GM19452 (cell line): ENCODE results near the gene SPATA16.

Source experiments
- ATAC-seq: cut with Tn5 transposase; IDR thresholded peaks from one replicate; pipeline ENCODE4 v1.9.1; 2021; ENCODE audit not compliant: unreplicated experiment

SPATA16 gene

GRCh38 chr3:172846103-172846561, 294.9 kb downstream of the SPATA16 start:
- ATAC-seq, result peak; percentile 75

- ATAC-seq, result no peak
Observed at GRCh38 chr3:172844428-172844827, 296.6 kb downstream of the SPATA16 start.

GRCh38 chr3:172840913-172841312, 300.1 kb downstream of the SPATA16 start:
- no peak for ATAC-seq

GRCh38 chr3:172840463-172840862, 300.6 kb downstream of the SPATA16 start:
- ATAC-seq, result no peak

GRCh38 chr3:172839679-172840078, 301.4 kb downstream of the SPATA16 start:
- ATAC-seq, result no peak
